ENCODE measurements around the gene FAM53C.

DNA sequence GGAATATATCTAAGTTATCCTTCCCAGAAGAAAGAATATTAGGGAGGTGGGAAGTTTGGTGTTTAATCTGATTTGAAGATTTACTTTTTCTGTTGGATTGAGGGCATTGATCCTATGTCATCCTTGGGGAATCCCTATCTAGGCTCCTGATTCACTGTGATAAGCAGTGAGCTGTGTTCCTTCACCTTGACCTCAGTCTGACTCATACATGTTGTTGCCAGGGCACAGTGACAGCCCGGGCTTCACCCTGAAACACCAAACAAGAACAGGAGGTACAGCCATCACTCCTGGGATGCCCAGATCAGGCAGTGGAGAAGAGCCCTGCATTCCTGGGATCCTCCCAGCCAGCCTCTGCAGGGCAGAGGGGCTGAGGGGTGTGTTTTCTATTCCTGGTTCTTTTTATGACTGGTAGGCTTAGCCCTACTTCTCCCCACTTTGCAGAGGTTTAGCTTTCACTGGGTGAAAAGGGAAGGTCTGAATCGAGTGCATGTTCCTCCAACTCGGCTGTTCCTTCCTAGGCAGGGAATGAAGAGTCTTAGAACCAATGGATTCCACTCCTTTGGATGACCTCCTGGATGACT, 3.1 kb upstream of the FAM53C start:
- TF ChIP-seq, protein P1, sequence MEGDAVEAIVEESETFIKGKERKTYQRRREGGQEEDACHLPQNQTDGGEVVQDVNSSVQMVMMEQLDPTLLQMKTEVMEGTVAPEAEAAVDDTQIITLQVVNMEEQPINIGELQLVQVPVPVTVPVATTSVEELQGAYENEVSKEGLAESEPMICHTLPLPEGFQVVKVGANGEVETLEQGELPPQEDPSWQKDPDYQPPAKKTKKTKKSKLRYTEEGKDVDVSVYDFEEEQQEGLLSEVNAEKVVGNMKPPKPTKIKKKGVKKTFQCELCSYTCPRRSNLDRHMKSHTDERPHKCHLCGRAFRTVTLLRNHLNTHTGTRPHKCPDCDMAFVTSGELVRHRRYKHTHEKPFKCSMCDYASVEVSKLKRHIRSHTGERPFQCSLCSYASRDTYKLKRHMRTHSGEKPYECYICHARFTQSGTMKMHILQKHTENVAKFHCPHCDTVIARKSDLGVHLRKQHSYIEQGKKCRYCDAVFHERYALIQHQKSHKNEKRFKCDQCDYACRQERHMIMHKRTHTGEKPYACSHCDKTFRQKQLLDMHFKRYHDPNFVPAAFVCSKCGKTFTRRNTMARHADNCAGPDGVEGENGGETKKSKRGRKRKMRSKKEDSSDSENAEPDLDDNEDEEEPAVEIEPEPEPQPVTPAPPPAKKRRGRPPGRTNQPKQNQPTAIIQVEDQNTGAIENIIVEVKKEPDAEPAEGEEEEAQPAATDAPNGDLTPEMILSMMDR (IDR thresholded peaks at IDR 0.05) = no peak
- TF ChIP-seq POLR2A (IDR thresholded peaks at IDR 0.05) = no peak

Measured in esophagus squamous epithelium (tissue), 4 donors.